OCI-LY1 (cell line): ENCODE data around the gene ZFX.

ENCODE experiments used
- H2AFZ ChIP-seq: fragments of 200-600 bp; sonication (generic), shearing (Covaris generic); 2 replicates; pipeline ENCODE4 v1.6.0; 2014; ENCODE audit warnings: antibody characterized with exemption, mild to moderate bottlenecking, low read length
- H3F3A ChIP-seq: fragments of 200-600 bp; sonication (generic), shearing (Covaris generic); 2 replicates; pipeline ENCODE4 v1.6.0; 2014; ENCODE audit warnings: mild to moderate bottlenecking, antibody characterized with exemption, low read length, moderate library complexity; ENCODE audit not compliant: insufficient read depth
- H3K27ac ChIP-seq: fragments of 200-600 bp; sonication (generic); 2 replicates; pipeline ENCODE4 v1.5.1; 2014; ENCODE audit warnings: low read length, mixed run types, mild to moderate bottlenecking, low read depth; ENCODE audit not compliant: poor library complexity, severe bottlenecking
- H3K27me3 ChIP-seq: fragments of 200-600 bp; sonication (generic); 2 replicates; pipeline ENCODE4 v1.6.0; 2014; ENCODE audit warnings: antibody characterized with exemption, mild to moderate bottlenecking, low read length, moderate library complexity; ENCODE audit not compliant: insufficient read depth
- H3K36me3 ChIP-seq: fragments of 200-600 bp; sonication (generic); 2 replicates; pipeline ENCODE4 v1.6.1; 2014; ENCODE audit warnings: mild to moderate bottlenecking, antibody characterized with exemption, low read length, moderate library complexity, mixed read lengths; ENCODE audit not compliant: insufficient read depth
- H3K4me1 ChIP-seq: fragments of 200-600 bp; sonication (generic); 2 replicates; pipeline ENCODE4 v1.5.1; 2014; ENCODE audit warnings: mild to moderate bottlenecking, low read length, moderate library complexity; ENCODE audit not compliant: insufficient read depth, severe bottlenecking
- H3K4me2 ChIP-seq: fragments of 200-600 bp; sonication (generic), shearing (Covaris generic); 2 replicates; pipeline ENCODE4 v1.6.1; 2014; ENCODE audit warnings: low read length
- H3K4me3 ChIP-seq: fragments of 200-600 bp; sonication (generic); 2 replicates; pipeline ENCODE4 v1.5.1; 2014; ENCODE audit warnings: low read length, low read depth, mild to moderate bottlenecking, mixed read lengths; ENCODE audit not compliant: poor library complexity, severe bottlenecking
- H3K79me2 ChIP-seq: fragments of 200-600 bp; shearing (Covaris generic); 2 replicates; pipeline ENCODE4 v1.6.1; 2016; ENCODE audit warnings: mixed run types, low read length, mixed read lengths; ENCODE audit not compliant: insufficient read depth
- H3K9ac ChIP-seq: fragments of 200-600 bp; sonication (generic), shearing (Covaris generic); 2 replicates; pipeline ENCODE4 v1.6.1; 2014; ENCODE audit warnings: mild to moderate bottlenecking, low read length, mixed read lengths
- H3K9me2 ChIP-seq: fragments of 200-600 bp; sonication (generic), shearing (Covaris generic); 2 replicates; pipeline ENCODE4 v1.6.1; 2014; ENCODE audit warnings: low read depth, mild to moderate bottlenecking, low read length, mixed read lengths
- H3K9me3 ChIP-seq: fragments of 200-600 bp; shearing (Covaris generic); 2 replicates; pipeline ENCODE4 v1.6.1; 2014; ENCODE audit warnings: low read length, mixed read lengths
- H4K20me1 ChIP-seq: fragments of 200-600 bp; sonication (generic), shearing (Covaris generic); 2 replicates; pipeline ENCODE4 v1.6.0; 2016; ENCODE audit warnings: mild to moderate bottlenecking, low read length; ENCODE audit not compliant: insufficient read depth
- CTCF ChIP-seq: fragments of 200-600 bp; sonication (generic), shearing (Covaris generic); IDR thresholded peaks from 2 replicates; pipeline ENCODE4 v1.5.1; 2017; ENCODE audit warnings: mild to moderate bottlenecking, antibody characterized with exemption, low read length, moderate library complexity, mixed read lengths
- EZH2 ChIP-seq: fragments of 200-600 bp; sonication (generic), shearing (Covaris generic); IDR thresholded peaks from 2 replicates; pipeline ENCODE4 v1.8.0; 2017; ENCODE audit warnings: borderline replicate concordance, mixed run types, mild to moderate bottlenecking, antibody characterized with exemption, low read length, moderate library complexity, mixed read lengths

ZFX gene

DNA sequence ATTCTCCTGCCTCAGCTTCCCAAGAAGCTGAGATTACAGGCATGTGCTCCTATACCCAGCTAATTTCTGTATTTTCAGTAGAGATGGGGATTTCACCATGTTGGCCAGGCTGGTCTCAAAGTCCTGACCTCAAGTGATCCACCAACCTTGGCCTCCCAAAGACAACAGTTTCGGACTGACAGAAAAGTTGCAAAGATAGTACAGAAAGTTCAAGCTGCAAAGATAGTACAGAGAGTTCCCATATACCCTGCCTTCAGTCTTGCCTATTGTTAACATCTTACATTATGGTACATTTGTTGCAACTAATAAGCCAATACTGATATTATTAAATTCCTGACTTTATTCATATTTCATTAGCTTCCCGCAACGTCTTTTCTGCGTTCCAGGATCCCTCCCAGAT lies 98.5 kb downstream of the ZFX start:
- H3K27me3 ChIP-seq, result no peaks in the 10 kb centered on the region
- peaks cover 5% of the 10 kb centered on the region for H3K4me1 ChIP-seq

GRCh38 chrX:24253030-24253429 lies 103.5 kb downstream of the ZFX start:
- H3K27me3 ChIP-seq, result no peaks in the 10 kb centered on the region
- H3K4me3 ChIP-seq, result no peak overlapping the region
- no peaks in the 10 kb centered on the region for H3K4me1 ChIP-seq
- no peak for TF ChIP-seq EZH2
- no peak for TF ChIP-seq CTCF
- no peaks in the 10 kb centered on the region for H3K79me2 ChIP-seq
- H2AFZ ChIP-seq, result no peak overlapping the region
- no peaks in the 10 kb centered on the region for H4K20me1 ChIP-seq
- H3K27ac ChIP-seq, result no peak overlapping the region
- H3K9ac ChIP-seq, result no peak overlapping the region
- no peaks in the 10 kb centered on the region for H3K9me3 ChIP-seq
- H3K36me3 ChIP-seq, result no peaks in the 10 kb centered on the region
- no peak overlapping the region for H3K4me2 ChIP-seq
- no peaks in the 10 kb centered on the region for H3F3A ChIP-seq
- H3K9me2 ChIP-seq, result no peaks in the 10 kb centered on the region

More for the DNA sequence above, 98.5 kb downstream of the ZFX start:
- Histone ChIP-seq H3K36me3 (no peaks in the 10 kb centered on the region), H3K27ac (no peak overlapping the region), H3F3A (no peaks in the 10 kb centered on the region), H2AFZ (no peak overlapping the region), H4K20me1 (no peaks in the 10 kb centered on the region), H3K4me3 (no peak overlapping the region), H3K4me2 (no peak overlapping the region), H3K79me2 (no peaks in the 10 kb centered on the region), H3K9me3 (no peaks in the 10 kb centered on the region), H3K9ac (no peak overlapping the region), H3K9me2 (no peaks in the 10 kb centered on the region)
- TF ChIP-seq CTCF (no peak), EZH2 (no peak)

GRCh38 chrX:24253469-24253868 lies 103.9 kb downstream of the ZFX start:
- H3K4me2 ChIP-seq, result no peak overlapping the region
- no peaks in the 10 kb centered on the region for H3K36me3 ChIP-seq
- no peaks in the 10 kb centered on the region for H3K9me2 ChIP-seq

More at GRCh38 chrX:24253469-24253868, 103.9 kb downstream of the ZFX start:
- Histone ChIP-seq H3F3A (no peaks in the 10 kb centered on the region), H2AFZ (no peak overlapping the region), H3K4me1 (no peaks in the 10 kb centered on the region), H3K79me2 (no peaks in the 10 kb centered on the region), H3K27me3 (no peaks in the 10 kb centered on the region), H3K4me3 (no peak overlapping the region), H3K9ac (no peak overlapping the region), H3K27ac (no peak overlapping the region), H3K9me3 (no peaks in the 10 kb centered on the region), H4K20me1 (no peaks in the 10 kb centered on the region)
- TF ChIP-seq CTCF (no peak), EZH2 (no peak)
